ENCODE data around the gene PAN3.

GRCh38 chr13:28271056-28271840 is 132.9 kb downstream of the PAN3 start:
- TF ChIP-seq CTCF (conservative IDR thresholded peaks at IDR 0.05 in 1 of 2, IDR thresholded peaks at IDR 0.05 in 1 of 2; ENCODE audit: low read depth in 1 of 2, low read length in 2 of 2), result no peak
- TF ChIP-seq EZH2 (IDR thresholded peaks at IDR 0.05; ENCODE audit: low read length, missing control alignments), result no peak
